Fibroblast of peridontal ligament (primary cell): ENCODE results near the gene CHRNA1.

Experiments
- DNase-seq: peaks from one replicate; pipeline ENCODE4 v3.0.0-alpha.2; 2010; ENCODE audit errors: extremely low read depth

Gene CHRNA1

DNA sequence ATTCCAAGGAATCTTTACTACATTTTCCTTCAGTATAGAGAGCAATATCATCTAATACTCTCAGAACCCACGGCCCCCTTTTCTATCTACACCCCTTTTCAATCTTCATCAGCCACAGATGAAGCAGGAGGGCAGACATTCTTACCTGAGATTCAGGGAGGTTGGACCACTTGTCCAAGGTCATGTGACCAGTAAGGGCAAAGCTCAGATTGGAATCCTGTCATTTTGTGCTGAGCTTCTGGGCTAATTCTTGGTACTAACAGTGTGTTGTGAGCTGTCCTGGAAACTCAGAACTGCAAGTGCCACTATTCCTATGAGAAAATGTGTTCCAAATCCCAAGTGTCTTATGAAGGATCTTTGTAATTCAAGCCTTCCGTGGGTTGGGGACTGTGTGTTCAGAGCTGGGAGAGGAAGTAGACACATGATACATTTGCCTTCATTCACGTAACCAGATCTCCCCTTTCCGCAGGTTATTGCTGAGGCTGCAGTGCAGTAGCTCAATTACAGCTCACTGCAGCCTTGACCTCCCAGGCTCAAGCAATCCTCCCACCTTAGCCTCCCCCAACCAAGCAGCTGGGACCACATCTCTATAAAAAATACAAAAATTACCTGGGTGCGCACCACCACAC is 3.3 kb downstream of the CHRNA1 start:
- DNase-seq, result no peak

- no peak for DNase-seq
Measured at GRCh38 chr2:174759381-174760065, 4.7 kb downstream of the CHRNA1 start.

GRCh38 chr2:174756743-174757142 is 7.5 kb downstream of the CHRNA1 start:
- DNase-seq, result no peak

DNA sequence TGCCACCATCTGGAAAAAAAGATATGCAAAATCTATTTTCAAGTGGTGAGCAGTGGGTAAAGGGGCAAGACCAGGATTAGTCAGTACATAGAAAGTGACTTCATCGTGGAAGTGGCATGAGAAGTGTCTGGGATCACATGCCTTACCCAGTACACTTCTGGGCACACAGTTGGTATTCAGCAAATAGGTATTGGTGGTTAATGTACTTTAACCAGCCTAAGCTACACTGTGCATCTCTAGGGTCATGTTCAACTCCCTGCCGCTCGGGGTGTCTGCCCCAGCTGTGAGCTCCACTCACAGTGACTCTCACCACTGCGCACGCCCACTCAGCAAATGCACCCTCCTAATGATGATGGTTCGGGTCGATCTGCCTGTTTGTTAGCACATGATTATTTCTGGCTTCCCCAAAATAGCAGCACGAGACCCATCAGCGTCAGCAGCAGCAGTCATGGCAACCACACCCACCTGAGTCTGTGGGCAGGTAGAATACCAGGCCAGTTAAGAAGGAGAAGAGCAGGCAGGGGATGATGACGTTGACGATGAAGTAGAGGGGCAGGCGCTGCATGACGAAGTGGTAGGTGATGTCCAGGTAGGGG is 11.1 kb downstream of the CHRNA1 start:
- DNase-seq, result no peak

GRCh38 chr2:174752403-174753037 is 11.8 kb downstream of the CHRNA1 start:
- peak; percentile 48 for DNase-seq

DNA sequence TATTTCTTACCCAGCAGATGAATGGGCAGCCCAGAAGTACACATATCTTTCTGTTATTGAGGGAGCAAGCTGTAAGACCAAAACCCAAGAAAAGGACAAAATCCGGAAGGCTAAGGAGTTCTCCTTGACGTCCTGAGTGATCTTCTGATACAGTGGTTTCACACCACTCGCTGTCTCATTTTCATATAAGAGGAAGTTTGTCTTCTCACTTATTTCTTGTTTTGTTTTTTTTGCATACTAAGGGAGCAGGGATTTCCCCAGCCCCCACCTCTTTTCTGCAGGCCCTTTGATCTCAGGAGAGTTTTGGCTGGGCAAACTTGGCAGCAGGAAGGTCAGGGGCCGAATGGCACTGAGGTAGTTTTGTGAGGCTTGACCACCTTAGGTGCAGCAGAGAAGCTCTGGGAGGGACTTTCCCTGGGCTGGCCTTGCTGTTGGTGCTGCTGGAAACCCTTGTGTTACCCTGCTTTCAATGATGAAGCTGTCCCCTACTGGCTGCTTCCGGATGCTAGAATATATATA is 13.3 kb downstream of the CHRNA1 start:
- DNase-seq, result no peak

DNA sequence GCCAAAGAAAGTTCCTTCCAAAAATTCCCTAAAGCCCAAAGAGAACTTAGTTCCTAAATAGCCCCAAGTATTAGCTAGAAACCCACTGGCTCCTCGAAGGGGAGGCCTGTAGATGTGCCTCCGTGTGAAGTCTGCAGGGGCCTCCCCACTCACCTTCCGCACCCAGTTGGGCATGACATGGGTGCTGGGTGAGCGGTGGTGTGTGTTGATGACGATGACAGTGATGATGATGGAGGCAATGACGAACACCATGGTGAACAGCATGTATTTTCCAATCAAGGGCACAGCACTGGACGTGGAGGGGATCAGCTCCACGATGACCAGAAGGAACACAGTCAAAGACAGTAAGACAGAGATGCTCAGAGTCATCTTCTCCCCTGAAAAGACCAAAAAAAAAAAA is 14.5 kb downstream of the CHRNA1 start:
- no peak for DNase-seq

GRCh38 chr2:174748948-174749347 is 15.3 kb downstream of the CHRNA1 start:
- DNase-seq, result peak; percentile 66

DNA sequence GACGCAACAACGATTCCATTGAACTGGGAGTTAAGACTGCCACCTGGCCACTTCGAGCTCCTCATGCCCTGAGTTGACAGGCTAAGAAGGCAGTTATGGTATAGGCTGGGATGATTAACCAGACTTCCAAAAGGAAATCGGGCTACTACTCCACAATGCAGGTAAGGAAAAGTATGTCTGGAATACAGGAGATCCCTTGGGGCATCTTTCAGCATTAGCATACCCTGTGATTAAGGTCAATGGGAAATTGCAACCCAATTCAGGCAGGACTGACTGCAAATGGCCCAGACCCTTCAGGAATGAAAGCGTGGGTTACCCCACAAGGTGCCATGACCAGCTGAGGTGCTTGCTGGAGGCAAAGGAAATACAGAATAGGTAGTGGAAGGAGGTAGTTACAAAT is 19.1 kb downstream of the CHRNA1 start:
- no peak for DNase-seq

DNA sequence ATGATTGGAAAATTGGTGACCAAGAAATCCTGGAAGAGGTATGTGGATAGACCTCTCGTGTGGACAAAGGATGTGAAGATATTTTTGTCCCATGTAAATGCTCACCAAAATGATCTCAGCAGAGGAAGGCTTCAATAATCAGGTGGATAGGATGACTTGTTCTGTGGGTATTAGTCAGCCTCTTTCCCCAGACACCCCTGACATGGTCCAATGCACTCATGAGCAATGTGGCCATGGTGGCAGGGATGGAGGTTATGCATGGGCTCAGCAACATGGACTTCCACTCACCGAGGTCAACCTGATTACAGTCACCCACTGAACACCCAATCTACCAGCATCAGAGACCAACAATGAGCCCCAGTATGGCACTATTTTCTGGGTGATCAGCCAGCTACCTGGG is 20.2 kb downstream of the CHRNA1 start:
- no peak for DNase-seq

- no peak for DNase-seq
Measured at GRCh38 chr2:174740721-174741120, 23.6 kb downstream of the CHRNA1 start.

- no peak for DNase-seq
Measured at GRCh38 chr2:174738841-174739240, 25.4 kb downstream of the CHRNA1 start.

GRCh38 chr2:174731546-174731945 is 32.7 kb downstream of the CHRNA1 start:
- DNase-seq, result no peak

- no peak for DNase-seq
Measured at GRCh38 chr2:174730698-174731018, 33.6 kb downstream of the CHRNA1 start.

DNA sequence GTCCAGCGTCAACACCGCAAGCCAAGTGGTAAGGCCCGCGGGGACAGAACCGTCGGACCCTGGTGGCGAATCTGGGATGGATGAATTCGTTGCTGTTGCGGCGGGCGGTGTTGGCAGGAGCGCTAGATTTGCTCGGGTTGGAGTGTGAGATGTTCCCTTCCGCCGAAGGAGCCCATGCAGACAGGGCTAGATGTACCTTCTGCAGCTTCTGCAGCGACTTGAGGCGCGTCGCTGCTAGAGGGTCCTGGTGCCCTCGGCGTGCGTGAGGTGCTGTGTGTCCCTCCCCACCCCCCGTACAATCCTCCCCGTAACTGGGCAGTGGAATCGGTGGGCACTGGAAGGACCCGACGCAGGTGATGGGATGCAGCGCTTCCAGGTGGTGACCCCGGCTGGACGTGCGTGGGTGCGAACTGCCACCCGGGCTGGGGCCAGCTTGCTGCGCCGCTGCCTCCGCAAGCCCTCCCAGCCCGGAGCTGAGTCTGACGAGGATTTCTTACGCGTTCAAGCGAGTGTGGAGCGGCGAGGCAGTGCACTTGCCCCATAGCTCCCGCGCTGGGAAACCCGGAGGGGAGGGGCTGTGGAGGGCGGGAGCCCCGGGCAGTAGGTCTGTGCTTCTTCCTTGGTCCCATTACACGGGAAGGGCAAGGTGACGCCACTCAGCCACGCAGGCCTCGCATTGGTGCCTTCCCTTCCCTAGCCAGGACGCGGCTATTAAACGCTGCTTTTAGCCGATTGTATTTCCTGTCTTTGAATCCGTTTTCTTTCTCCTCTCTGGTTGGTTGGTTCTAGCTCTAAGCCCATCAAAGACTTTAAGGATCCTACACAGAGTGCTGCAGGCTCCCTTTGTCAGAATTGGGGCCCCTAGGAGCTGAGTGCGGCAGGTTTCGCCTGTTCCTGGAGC is 34.2 kb downstream of the CHRNA1 start:
- no peak for DNase-seq

DNA sequence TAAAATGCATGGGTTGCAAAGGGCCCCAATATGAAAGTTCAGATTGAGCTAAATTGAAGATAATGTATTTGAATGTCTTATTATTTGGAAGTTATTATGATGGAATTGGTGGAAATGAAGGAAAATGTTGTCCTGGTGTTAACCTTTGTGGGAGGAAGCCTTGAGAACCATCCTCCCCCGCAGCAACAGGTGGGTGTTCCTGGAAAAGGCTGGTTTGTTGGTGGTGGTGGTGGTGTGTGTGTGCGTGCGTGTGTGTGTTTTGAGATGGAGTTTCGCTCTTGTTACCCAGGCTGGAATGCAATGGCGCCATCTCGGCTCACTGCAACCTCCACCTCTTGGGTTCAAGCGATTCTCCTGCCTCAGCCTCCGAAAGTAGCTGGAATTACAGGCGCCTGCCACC is 36.2 kb downstream of the CHRNA1 start:
- DNase-seq, result no peak

- DNase-seq, result no peak
Measured at GRCh38 chr2:174726212-174726611, 38.1 kb downstream of the CHRNA1 start.

GRCh38 chr2:174722942-174723592 is 41.2 kb downstream of the CHRNA1 start:
- DNase-seq, result no peak

DNA sequence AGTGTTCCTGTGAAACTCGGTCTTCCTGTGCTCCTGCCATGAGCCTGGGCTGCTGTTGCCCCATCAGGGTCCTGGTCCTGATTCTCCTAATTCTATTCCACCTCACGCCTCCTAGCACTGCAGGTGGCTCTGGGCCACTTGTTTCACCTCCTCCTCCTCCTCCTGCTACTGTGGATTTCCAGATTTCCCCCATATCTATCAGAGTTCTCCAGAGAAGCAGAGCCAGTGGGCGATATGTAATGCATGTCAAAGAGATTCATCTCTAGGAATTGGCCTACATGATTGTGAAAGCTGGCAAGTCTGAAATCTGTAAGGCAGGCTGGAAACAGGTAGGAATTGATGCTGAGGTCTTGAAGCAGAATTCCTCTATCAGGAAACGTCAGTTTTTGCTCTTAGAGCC is 45.3 kb downstream of the CHRNA1 start:
- DNase-seq, result no peak

DNA sequence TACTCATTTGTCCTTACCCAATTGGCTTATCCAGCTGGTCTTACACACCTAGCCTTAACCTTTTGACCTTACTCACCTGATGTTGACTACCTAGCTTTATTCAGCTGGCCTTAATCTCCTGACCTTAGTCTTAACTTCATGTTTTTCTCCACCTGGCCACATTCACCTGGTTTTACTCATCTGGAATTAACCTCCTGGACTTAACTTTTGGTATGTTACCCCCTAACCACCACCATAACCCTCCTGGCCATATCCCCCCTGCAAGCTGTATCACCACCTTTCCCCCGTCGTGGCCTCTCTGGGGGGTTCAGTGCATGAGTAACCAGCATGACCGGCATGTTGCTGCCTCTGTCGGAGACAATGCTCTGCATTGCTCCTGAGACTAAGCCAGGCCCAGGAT is 45.7 kb downstream of the CHRNA1 start:
- DNase-seq, result no peak

DNA sequence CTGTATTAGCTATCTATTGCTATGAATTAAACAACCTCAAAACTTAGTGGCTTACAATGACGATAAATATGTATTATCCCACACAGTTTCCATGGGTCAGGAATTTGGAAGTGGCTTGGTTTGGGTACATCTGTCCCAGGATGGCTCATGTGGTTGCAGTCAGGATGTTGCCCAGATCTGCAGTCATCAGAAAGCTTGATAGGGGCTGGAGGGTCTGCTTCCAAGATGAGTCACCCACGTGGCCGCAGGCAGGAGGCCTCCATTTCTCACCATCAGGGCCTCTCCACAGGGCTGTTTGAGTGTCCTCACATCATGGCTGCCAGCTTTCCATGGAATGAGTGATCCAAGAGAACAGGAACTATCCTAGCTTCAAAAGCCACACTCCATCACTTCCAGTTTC is 46.4 kb downstream of the CHRNA1 start:
- no peak for DNase-seq
